Tongue (tissue), 2 donors: Measurements from ENCODE around the gene SLC4A9. TPM values are rescaled to one million over a fixed set of nuclear protein-coding genes. Genes with fewer than 3 reads are reported as not detected.
"Not testable (repeated sequence)": the region's sequence is repeated elsewhere in the genome, so short reads cannot be mapped to it uniquely, and the experiment has no call there.

ENCODE experiments used
- DNase-seq: peaks from one replicate; pipeline ENCODE4 v3.0.0-alpha.2; 2015
- total RNA-seq: library from RNA; depleted of rRNA; stranded (reverse); fragments of >200 nt; gene quantifications from one replicate; pipeline ENCODE4 v1.2.3, GENCODE V29; 2014

Gene SLC4A9
- total RNA-seq, 1 donor from 2014 or later, result 1.6 TPM

DNA sequence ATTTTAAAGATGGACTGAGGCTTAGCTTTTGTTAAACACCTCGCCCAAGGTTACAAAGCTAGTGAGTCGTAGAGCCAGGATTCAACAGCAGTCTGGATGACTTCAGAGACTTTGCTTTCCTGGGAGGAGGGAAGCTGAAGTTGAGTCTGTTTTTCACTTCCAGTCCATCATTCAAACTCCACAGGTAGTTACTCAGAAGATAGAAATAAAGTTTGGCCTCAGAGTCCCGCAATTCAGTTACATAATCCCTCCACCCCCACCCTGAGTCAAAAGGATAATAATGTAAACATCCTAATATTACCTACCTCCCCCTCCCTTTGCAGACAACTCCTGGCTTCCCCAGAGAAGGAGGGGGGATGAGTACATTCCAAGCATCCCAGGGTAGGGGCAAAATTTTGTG lies 21.7 kb upstream of the SLC4A9 start:
- DNase-seq, result no peak

DNA sequence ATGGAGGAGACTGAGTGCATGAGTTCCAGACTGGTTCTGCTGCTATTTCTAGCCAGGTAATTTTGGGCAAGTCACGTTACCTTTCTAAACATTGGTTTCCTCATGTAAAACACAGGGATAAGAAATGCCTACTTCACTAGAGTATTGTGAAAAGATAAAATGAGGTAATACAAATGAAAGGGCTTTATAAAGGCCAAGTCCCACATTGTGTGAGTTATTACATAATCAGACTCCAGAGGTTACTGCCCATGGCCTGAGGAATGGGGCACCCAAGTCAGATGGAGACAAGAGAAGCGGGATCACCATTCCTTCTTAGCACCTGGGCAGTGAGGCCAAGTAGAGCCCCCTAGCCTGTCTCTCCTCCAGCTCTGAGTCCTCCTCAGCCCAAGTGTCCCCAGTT lies 21.1 kb upstream of the SLC4A9 start:
- no peak for DNase-seq

DNA sequence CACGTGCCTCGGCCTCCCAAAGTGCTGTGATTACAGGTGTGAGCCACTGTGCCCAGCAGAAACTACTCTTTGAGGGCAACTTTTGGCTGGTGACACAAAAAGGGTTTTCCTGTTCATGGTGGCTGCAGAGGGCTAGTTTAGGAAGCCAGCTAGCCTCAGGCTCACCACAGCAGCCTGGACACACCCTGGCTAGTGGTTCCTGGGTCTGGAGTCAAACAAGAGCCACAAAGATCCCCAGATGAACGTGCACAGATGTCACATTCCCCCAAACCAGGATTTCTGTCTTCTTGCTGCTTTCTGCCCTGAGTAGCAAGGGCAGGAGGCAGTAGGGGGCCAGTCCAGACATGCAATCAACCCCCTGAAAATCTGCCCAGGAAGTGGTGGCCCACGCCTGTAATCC lies 20.4 kb upstream of the SLC4A9 start:
- DNase-seq, result no peak

DNA sequence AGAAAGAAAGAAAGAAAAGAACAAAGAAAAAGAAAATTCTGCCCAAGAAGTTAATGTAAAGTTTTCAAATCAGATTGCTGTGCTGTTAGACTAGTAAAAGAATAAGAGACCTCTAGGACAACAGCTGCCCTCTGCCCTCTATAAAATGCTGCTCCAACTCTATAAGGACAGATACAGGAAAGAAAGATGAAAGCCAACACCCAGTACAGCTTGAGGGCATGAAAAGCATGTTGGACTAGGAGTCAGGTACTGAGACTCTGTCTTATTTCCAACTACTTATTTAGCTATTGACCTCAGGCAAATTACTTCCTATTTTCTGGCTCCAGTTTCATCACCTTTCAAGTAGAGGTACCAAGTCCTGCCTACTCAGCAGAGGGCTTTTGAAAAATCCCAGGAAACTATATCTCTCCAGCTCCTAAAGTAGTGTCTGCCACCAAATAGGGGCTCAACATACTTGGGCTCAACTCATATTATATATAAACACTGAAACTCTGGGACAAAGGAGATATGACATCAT lies 19.3 kb upstream of the SLC4A9 start:
- no peak for DNase-seq

DNA sequence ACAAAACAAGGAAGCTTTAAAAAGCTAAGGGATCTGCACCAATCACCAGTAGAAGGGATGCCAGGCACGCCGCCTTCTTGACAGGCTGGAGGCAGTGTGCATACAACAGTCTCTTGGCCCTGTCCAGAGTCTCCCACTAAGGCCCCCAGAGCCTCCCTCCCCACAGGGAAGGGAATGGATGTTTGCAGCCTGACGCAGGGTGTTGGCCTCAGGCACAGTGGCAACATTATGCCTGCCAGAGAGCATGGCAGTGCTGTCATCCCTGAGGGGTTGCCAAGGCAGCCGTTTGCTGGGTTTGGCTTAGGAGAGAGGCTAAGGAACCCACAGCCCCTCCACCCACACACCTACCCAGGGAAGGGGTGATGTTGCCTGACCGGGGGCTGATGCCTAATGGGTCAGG lies 18.4 kb upstream of the SLC4A9 start:
- DNase-seq, result no peak

DNA sequence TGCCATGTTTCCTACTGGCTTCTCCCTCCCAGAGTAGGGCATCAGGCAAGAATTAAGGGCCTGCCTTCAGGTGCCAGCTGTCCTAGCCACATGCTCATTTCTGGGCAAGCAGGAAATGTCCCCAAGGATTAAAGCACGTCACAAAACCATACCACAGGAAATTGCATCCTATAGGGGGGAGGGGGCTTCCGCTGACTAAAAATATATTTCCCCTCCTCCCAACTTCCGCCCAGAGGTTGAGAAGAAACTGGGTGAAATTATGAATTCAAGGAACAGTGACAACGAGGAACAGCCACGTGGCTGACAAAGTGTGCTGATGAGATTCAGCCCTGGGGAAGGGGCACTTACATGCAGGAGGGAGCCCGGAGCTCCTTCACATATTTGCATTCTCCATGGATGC lies 17.7 kb upstream of the SLC4A9 start:
- peak; percentile 36 for DNase-seq

DNA sequence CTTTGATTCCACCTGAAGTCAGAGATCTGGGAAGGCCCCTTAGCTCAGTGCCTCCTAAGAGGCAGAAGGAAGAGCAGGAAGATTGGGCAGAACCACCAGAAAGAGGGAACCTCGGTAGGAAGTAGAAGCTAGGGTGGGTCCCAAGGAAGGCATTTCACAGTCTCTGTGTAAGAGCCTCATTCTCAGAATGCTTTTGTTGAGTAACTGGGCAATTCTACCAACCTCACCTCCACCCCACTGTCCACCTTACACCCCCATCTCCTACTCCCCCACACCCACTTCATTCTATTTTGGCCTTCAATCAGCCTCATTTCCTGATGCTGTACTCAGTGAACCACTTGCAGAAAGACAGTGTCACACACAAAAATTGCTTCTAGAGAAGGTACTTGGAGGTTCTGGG lies 17.1 kb upstream of the SLC4A9 start:
- no peak for DNase-seq

DNA sequence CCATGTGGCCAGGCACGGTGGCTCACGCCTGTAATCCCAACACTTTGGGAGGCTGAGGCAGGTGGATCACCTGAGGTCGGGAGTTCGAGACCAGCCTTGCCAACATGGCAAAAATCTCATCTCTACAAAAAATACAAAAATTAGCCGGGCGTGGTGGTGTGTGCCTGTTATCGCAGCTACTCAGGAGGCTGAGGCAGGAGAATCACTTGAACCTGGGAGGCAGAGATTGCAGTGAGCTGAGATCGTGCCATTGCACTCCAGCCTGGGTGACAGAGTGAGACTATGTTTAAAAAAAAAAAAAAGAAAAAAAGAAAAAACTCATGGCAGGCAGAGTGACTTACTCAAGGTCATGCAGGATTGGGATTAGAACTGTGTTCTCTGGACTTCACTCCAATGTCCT lies 16.1 kb upstream of the SLC4A9 start:
- DNase-seq, result not testable (repeated sequence)

DNA sequence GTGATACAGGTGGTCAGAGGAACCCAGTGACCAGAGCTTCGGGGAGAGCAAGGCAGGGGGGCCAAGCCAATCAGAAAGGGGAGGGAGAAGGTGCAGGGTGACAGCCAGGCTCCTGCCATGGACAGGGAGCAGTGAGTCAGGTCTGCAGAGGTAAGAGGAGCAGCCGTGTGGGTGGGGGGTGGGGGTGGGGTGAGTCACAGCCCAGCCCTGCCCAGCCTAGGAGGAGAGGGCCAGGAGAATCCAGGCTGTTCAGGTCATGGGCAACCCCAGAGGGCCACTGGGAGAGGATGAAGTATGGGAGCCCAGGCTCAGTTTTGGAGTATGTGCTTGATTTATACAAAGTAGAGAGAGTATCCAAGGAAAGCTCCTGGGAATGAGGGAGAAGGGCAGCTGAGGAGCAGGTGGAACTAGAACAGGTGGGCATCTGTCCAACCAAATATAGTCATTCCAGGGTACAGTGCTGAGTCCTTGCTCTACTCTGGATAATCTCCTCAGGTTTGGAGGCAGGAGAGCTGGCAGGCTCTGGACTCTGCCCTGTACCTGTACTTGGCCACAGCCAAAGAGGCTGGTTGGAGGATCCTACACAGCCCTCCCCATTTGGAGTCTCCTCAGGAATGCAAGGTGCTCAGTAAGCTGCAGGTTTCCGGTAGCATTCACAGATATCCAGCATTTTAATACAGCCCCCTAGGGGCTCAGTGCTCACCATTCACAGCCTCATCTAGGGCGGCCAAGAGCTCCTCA lies 15.1 kb upstream of the SLC4A9 start:
- no peak for DNase-seq

DNA sequence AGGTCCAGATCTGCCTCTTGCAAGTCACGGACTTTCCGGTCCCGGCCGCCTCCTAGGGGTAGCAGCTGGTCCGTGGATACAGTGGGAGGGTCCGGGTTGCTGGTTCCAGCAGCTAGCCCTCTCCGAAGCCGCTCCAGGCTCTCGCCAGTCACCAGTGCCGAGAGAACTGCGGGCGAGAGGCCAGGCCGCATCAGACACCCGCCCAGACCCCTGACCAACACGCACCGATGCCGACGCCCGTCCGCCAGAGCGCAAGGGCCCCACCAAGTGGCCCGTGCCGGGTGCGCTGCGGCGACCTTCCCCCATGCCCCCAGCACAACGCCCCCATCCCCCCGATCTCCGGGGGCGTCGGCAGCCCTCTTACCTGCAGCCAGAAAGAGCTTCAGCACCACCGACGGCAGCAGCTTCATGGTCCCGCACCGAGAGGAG lies 14.1 kb upstream of the SLC4A9 start:
- DNase-seq, result peak; percentile 54

DNA sequence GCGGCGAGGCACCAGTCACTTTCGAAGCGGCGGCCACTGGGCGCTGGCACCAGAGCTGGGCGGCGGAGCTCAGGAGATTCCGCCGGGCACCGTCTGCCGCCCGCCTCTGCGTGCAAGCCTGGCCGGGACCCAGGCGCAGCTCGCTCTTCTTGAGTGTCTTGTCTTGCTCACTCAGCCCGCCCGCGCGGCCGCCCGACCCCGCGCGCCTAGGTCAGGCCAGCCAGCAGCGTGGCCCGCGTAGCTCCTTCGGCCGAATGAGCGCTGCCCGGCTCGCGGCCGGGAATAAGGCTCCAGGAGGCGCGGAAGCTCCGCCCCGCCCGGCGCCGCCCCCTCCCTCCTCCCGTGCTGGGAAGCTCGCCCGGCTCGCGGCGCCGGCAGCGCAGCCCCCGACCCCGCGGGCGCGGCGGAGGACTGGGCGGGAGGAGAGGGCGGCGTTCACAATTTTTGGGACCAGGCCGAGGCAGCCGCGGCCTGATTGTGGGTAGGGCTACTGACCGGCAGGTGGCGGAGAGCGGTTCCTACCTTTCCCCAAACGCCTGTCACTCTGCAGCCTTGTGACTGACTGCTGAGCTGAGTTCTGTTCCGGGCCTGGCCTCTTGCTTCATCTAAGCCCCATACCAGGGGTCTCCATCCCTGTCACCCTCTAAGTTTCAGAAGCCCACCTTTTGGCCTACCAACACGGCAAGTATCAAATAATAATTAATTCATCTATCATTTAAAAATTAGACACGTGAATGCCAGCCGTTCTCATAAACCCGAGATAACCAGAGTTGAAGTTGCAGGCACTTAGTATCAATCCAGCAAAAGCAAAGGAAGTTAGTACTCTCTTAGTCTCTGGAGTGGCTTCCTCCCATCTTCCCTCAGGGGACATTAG lies 13.4 kb upstream of the SLC4A9 start, which contains the start of gene HBEGF:
HBEGF (minus strand) TSS at position 256 of the 874 bp plus-strand sequence. CDS start 275 bp downstream, outside the sequence.
- peak; percentile 85 for DNase-seq

DNA sequence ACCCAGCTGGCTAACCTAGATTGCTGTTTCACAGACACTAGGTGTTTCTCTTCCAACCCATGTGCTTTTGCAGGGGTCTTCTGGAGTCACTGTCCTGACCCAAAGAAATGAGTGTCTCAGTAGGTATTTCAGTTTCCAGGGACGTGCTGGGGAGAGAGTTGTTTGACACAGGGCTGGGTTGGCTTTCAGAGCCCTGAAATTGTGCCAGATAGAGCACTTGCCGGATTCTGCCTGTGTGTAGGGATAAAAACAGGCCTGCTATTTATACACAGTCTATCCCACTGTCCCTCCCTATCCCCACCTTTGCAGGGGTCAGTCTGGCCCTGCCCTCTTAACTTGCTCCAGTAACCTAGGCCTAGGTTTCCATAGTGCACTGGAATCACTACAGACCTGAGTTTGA lies 12.6 kb upstream of the SLC4A9 start:
- no peak for DNase-seq

DNA sequence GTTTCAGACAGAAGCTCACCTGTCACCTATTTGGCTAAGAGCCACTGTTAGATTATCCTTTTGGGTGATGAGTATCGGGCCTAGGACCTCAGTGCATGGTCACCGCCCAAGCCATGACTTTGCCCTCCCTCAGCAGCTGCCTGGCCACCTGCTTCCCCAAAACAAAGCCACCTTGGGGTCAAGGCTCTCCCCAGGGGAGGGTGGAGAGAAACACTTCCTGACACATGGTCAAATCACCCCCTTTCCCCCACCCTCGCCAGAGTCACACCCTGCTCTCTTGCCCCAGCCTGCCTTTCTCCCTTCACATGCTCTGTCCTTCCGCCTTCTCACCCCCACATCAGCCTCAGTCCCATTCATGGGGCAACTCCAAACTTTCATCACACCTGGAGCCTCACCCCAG lies 11.9 kb upstream of the SLC4A9 start:
- DNase-seq, result no peak

DNA sequence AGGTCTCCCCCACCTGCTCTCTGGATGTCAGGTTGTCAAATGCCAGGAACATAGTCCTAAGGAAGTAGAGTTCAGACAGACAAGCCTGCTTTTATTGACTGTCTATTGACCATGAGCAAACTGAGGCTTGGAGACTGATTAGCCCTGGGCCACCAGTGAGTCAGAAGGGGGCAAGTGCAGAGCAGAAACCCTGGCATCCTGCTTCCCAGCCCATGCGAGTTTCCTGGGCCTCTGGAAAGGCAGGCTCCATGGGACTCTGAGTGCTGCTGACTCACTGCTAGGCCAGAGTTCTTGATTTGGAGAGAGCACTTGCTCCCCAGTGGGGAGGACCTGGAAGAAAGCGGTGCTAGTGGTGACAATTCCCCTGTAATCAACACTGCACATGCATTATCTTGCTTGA lies 10.8 kb upstream of the SLC4A9 start:
- DNase-seq, result no peak

DNA sequence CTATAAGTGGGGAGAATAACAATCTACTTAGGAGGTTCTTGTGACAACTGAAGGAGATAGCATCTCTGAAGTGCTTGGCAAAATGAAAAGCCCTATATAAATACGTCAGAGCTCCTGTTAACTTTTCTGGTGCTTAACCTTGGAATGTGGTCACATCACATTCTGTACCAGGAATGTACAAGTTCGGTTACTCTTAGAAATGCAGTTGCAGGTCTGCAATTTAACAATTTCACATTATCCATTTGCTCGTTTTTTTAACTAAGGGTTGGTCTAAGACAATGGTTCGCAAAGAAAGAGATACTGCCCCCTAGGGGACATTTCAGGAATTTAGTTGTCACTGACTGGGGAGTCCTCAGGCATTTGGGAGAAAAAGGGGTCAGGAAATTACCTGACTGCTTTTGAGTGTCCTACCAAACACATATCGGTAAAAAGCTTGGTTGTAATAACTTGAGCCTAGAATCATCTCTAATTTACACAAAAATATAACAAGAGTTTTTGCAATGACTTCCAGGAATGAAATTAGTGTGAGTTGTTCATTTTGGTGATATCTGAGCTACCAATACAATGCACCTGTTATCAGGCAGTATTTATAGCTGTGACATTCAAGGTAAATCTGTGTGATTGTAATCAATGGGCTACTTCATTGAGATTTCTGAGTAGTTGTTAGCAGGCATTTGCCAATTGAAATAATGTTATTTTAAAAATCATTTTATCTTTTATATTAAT lies 8.2 kb upstream of the SLC4A9 start:
- DNase-seq, result peak; percentile 88

DNA sequence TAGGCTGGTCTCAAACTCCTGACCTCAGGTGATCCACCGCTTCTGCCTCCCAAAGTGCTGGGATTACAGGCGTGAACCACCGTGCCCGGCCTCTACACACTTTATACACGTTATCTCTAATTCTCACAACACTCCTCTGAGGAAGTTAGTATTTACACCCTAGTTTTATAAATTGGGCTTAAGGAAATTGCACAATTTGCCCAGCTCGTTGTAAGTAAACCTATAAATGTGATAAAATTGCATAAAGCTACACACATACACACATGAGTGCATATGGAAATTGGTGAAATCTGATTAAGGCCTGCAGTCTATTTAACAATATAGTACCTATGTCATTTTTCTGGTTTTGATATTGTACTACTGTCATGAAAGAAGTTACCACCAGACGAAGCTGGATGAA lies 4.4 kb upstream of the SLC4A9 start:
- DNase-seq, result no peak

DNA sequence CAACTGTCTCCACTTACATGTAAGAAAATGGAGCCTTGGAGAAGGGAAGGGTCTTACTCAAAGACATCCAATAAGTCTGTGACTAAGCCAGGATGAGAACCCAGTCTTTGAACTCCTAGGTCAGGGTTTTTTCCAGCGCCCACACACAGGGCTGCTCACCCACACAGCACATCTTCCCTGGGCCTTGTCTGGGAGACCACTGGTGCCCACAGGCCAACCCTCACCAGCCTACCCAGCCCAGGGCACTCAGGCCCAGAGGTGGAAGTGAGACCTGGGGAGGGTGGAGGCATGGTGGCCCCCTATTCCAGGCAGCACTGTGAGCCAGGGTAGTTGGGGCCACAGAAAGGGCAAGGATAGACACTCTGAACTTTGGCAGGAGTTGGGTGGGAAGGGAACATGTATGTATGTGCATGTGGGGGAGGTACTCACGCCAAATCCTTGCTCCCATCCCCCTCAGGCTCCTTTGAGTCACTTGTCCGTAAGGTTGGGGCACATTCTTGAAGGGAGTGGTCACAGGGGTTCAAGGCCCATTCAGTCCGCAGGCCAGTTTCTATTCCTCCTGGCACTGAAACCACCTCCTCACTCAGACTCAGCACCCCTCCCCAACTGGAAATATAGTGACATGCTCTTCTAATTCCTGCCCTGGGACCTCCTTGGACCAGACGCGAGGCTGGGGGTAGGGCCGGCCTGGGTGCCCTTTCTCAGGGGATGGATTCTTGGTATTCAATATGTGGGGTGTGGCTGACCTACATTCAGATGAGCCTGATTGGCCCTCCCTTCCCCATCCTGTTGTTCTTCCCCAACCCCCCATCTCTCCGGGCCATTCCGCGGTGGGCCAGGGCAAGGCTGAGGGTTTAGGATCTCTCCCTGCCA lies 2.9 kb upstream of the SLC4A9 start:
- DNase-seq, result no peak

DNA sequence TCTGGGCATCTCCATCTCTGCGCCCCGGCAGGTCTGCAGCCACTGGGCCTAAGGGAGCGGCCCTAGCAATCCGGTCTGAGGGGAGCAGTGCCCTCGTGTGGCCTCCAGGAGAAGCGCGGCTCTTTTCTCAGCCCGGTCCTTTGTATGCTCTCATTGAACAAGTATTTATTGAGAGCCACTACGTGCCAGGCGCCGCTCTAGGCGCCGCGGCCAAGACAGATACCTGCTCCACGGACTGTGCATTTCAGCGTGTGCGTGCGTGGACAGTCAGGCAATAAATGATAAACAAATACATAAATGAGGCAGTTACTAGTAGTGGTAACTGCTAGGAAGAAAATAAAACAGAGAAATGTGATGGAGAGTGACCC lies 2.3 kb upstream of the SLC4A9 start:
- peak; percentile 89 for DNase-seq

DNA sequence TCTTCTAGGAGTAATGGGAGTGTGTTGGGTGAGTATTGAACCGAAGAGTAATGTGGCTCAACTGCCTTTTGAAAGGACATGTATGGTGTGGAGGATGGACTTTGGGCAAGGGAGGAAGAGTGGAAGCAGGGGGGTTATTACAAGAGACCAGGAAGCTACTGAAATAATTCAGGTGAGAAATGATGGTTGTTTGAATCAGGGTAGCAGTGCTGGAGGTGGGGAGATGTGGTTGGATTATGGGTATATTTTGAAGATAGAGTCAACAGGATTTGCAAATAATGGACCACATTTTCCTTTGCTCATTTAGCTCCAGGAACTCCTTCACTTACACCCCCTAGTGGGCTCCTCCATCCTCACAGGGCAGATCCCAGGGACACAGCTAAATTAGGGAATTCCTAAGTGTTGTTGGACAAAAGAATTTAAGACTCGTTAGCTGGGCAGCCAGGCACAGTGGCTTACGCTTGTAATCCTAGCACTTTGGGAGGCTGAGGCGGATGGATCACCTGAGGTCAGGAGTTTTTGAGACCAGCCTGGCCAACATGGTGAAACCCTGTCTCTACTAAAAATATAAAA lies 1.2 kb upstream of the SLC4A9 start:
- DNase-seq, result no peak

DNA sequence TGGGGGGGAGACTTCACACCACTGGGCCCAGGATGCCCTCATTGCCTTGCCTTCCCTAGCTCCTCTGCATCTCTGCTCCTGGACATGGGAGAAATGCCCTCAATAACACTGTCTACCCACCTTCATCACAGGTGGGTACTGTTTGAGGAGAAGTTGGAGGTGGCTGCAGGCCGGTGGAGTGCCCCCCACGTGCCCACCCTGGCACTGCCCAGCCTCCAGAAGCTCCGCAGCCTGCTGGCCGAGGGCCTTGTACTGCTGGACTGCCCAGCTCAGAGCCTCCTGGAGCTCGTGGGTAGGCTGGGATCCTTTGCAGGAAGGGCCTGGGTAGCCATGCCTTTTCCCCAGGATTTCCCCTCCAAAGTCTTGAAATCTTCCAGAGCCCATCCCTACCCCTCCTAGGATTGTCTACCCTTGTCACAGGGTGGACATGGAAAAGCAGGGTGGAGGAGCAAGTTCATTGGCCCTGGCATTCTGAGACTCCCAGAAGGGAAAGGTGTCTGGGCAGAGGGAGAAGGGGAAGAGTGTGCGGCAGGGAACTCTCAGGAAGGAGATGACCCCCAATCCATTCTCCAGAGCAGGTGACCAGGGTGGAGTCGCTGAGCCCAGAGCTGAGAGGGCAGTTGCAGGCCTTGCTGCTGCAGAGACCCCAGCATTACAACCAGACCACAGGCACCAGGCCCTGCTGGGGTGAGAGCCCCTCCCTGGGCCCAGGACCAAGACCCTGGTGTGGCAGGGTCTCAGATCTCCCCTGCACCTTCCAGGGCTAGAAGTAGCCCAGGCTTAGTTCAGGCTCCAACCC lies 886 bp downstream of the SLC4A9 start:
- no peak for DNase-seq
